Measurements from ENCODE around the gene SIK2.

DNA sequence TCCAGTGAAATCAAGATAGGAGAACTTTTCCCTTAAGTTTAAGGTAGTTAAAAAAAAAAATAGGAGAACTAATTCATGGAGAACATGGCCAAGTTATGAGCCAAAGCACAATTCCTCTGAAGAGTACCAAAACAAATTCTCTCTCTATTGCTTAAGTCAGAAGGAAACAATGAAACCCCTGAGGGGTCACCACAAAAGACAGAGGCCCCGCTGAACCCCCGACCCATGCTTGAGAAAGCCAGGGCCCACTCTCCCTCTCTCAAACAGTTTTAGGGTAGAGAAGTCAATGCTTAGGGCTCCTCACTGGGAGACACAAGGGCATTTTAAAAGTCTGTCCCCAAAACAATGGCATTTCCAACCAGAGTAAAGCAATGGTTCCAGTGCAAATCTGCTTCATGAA, 137.1 kb downstream of the SIK2 start:
- no peak for TF ChIP-seq EZH2 (IDR thresholded peaks at IDR 0.05; ENCODE audit: insufficient read depth, low read length)
- TF ChIP-seq, protein P1, sequence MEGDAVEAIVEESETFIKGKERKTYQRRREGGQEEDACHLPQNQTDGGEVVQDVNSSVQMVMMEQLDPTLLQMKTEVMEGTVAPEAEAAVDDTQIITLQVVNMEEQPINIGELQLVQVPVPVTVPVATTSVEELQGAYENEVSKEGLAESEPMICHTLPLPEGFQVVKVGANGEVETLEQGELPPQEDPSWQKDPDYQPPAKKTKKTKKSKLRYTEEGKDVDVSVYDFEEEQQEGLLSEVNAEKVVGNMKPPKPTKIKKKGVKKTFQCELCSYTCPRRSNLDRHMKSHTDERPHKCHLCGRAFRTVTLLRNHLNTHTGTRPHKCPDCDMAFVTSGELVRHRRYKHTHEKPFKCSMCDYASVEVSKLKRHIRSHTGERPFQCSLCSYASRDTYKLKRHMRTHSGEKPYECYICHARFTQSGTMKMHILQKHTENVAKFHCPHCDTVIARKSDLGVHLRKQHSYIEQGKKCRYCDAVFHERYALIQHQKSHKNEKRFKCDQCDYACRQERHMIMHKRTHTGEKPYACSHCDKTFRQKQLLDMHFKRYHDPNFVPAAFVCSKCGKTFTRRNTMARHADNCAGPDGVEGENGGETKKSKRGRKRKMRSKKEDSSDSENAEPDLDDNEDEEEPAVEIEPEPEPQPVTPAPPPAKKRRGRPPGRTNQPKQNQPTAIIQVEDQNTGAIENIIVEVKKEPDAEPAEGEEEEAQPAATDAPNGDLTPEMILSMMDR (IDR thresholded peaks at IDR 0.05; ENCODE audit: insufficient read depth, low read depth, low read length), result no peak
